Measurements from ENCODE around the gene MAN2A2. TPM values are rescaled to one million over a fixed set of nuclear protein-coding genes. Genes with fewer than 3 reads are reported as not detected.

Gene MAN2A2
- total RNA-seq, 1 experiment from 2014 or later = 27.4 TPM

DNA sequence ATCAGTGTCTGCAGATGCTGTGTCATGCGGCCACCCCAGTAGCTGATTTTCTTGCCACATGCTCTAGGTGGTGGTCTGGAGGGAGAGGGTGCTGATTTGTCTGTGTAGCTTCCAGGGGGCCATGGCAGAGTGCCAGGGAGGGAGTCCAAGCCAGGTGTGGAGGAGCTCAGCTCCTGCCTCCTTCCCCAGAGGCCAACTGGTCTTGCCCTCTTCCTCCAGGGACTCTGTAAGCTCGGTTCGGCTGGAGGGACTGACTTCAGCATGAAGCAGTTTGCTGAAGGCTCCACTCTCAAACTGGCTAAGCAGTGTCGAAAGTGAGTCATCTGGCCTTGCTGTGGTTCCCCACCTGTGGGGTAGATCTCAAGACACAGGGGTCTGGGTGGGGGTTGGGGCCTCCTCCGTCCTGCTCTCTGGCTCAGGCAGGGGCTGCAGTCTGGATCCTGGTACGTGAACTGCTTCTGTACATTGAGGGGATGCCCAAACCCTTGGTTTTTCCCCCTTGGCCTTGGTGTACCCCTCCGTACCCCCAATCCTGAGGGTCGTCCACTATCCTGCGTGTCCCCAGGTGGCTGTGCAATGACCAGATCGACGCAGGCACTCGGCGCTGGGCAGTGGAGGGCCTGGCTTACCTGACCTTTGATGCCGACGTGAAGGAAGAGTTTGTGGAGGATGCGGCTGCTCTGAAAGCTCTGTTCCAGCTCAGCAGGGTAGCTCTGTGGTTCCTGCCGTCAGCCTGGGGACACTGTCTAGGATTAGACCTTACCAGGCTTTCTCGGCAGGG is 44.7 kb downstream of the MAN2A2 start:
- Histone ChIP-seq H3K9me3 (ENCODE audit: control insufficient read depth, low read depth, low read length) (no peaks in the 10 kb centered on the region), H3K79me2 (ENCODE audit: insufficient read depth, low read length) (no peaks in the 10 kb centered on the region), H2BK5ac (ENCODE audit: insufficient read length, low read length) (no peak overlapping the region), H2AK5ac (ENCODE audit: insufficient read length, low read length) (no peak overlapping the region), H3K79me1 (ENCODE audit: insufficient read depth, low read depth, low read length, poor library complexity, severe bottlenecking) (no peaks in the 10 kb centered on the region), H3K27ac (ENCODE audit: insufficient read length, low read depth, low read length) (no peak overlapping the region), H2BK20ac (ENCODE audit: low read depth, low read length, poor library complexity, severe bottlenecking) (no peak overlapping the region), H3K18ac (ENCODE audit: insufficient read length, low read depth, low read length) (no peak overlapping the region), H4K8ac (replicated peaks; ENCODE audit: insufficient read length, low read depth, low read length) (no peak overlapping the region), H4K91ac (ENCODE audit: insufficient read length, low read depth, low read length) (no peak overlapping the region), H2AFZ (ENCODE audit: low read length) (no peak overlapping the region), H3K4me2 (ENCODE audit: insufficient read depth, insufficient read length, low read length) (no peak overlapping the region), H2BK15ac (ENCODE audit: low read depth, low read length) (no peak overlapping the region), H3K4ac (ENCODE audit: low read depth, low read length) (no peak overlapping the region), H3K56ac (ENCODE audit: insufficient read length, low read depth, low read length) (no peak overlapping the region), H3K27me3 (ENCODE audit: insufficient read depth, low read length) (no peaks in the 10 kb centered on the region), H4K5ac (ENCODE audit: insufficient read length, low read depth, low read length) (no peak overlapping the region), H3K4me1 (ENCODE audit: insufficient read depth, low read length) (no peaks in the 10 kb centered on the region), H3K9ac (ENCODE audit: extremely low read depth, insufficient read length, low read length) (no peak overlapping the region), H3K14ac (ENCODE audit: insufficient read depth, low read length) (no peak overlapping the region), H4K20me1 (ENCODE audit: control insufficient read depth, insufficient read depth, insufficient read length) (no peaks in the 10 kb centered on the region), H3K23me2 (ENCODE audit: insufficient read length, low read depth, low read length, poor library complexity, severe bottlenecking) (peaks cover 3% of the 10 kb centered on the region), H2BK120ac (ENCODE audit: low read depth, low read length, poor library complexity, severe bottlenecking) (no peak overlapping the region), H3T11ph (ENCODE audit: low read length) (no peak overlapping the region), H2BK12ac (ENCODE audit: insufficient read length, low read depth, low read length) (no peak overlapping the region), H3K23ac (ENCODE audit: insufficient read length, low read depth, low read length) (no peak overlapping the region)
- Mint-ChIP-seq H3K27me3 (ENCODE audit: low read depth) (no peaks in the 10 kb centered on the region), H3K9me3 (no peaks in the 10 kb centered on the region), H3K4me1 (no peaks in the 10 kb centered on the region), H3K4me3 (no peak overlapping the region), H3K27ac (no peak overlapping the region; a peak in 1 of 7 replicates), H3K36me3 (ENCODE audit: insufficient read depth in 1 of 3, low read depth in 3 of 3) (peaks cover 39 to 88% (median 69%) of the 10 kb centered on the region in 3 experiments; a peak in 6 of 7 replicates)
- TF ChIP-seq, protein P1, sequence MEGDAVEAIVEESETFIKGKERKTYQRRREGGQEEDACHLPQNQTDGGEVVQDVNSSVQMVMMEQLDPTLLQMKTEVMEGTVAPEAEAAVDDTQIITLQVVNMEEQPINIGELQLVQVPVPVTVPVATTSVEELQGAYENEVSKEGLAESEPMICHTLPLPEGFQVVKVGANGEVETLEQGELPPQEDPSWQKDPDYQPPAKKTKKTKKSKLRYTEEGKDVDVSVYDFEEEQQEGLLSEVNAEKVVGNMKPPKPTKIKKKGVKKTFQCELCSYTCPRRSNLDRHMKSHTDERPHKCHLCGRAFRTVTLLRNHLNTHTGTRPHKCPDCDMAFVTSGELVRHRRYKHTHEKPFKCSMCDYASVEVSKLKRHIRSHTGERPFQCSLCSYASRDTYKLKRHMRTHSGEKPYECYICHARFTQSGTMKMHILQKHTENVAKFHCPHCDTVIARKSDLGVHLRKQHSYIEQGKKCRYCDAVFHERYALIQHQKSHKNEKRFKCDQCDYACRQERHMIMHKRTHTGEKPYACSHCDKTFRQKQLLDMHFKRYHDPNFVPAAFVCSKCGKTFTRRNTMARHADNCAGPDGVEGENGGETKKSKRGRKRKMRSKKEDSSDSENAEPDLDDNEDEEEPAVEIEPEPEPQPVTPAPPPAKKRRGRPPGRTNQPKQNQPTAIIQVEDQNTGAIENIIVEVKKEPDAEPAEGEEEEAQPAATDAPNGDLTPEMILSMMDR (conservative IDR thresholded peaks at IDR 0.05) = no peak
- WGBS (ENCODE audit: extremely low coverage, insufficient read length, low lambda C conversion rate) = no CpG with 5 or more reads among the region's 18 CpGs
- no peak for DNase-seq

Measured in H9 (cell line).